Right atrium auricular region (tissue), 2 donors: ENCODE data around the gene SLC1A6. TPM values are rescaled to one million over a fixed set of nuclear protein-coding genes. Genes with fewer than 3 reads are reported as not detected.

Experiments
- DNase-seq: peaks from one replicate; pipeline ENCODE4 v3.0.0-alpha.2; 2019; ENCODE audit warnings: low spot score
- H3K27ac ChIP-seq, 2 donors: fragments of 200-600 bp; sonication (generic); 1 replicate in 1 of 2; 2 replicates in 1 of 2; pipeline ENCODE4 v1.5.1; 2016 to 2019
- H3K27me3 ChIP-seq, 2 donors: fragments of 200-600 bp; sonication (generic); one replicate each; pipeline versions ENCODE4 v1.5.1 to v1.6.0; 2017 to 2019
- H3K36me3 ChIP-seq: fragments of 200-600 bp; sonication (generic); one replicate; pipeline ENCODE4 v1.5.1; 2016
- H3K4me1 ChIP-seq, 2 donors: fragments of 200-600 bp; sonication (generic); one replicate each; pipeline versions ENCODE4 v1.5.1 to v1.6.0; 2017 to 2019
- H3K4me3 ChIP-seq, 2 donors: fragments of 200-600 bp; sonication (generic); 1 replicate in 1 of 2; 2 replicates in 1 of 2; pipeline ENCODE4 v1.5.1; 2017 to 2019; ENCODE audit warnings: mild to moderate bottlenecking in 1 of 2, moderate library complexity in 1 of 2
- H3K9me3 ChIP-seq, 2 donors: fragments of 200-600 bp; sonication (generic); one replicate each; pipeline ENCODE4 v1.5.1; 2019
- CTCF ChIP-seq, 2 donors: fragments of 200-600 bp; sonication (generic); IDR thresholded peaks; one replicate each; pipeline ENCODE4 v1.5.1; 2019; ENCODE audit warnings: antibody characterized with exemption in 2 of 2
- total RNA-seq, 2 donors: library from RNA; depleted of rRNA; stranded (reverse); fragments of >200 nt; gene quantifications; one replicate each; pipeline ENCODE4 v1.1.0, GENCODE V29; 2016

Gene SLC1A6
- total RNA-seq, 2 donors from 2014 or later = not detected

GRCh38 chr19:15015946-15016542, 36.4 kb upstream of the SLC1A6 start:
- H3K27ac ChIP-seq = no peak overlapping the region
- H3K9me3 ChIP-seq = no peaks in the 10 kb centered on the region
- H3K4me3 ChIP-seq = no peak overlapping the region
- no peaks in the 10 kb centered on the region for H3K27me3 ChIP-seq
- no peaks in the 10 kb centered on the region for H3K4me1 ChIP-seq
- DNase-seq = no peak
- no peaks in the 10 kb centered on the region for H3K36me3 ChIP-seq
- no peak for TF ChIP-seq CTCF (IDR thresholded peaks at IDR 0.05)

- no peak for DNase-seq
- no peaks in the 10 kb centered on the region for H3K9me3 ChIP-seq
- H3K4me1 ChIP-seq = no peaks in the 10 kb centered on the region
- no peak for TF ChIP-seq CTCF (IDR thresholded peaks at IDR 0.05)
- no peaks in the 10 kb centered on the region for H3K27me3 ChIP-seq
- no peaks in the 10 kb centered on the region for H3K36me3 ChIP-seq
- no peak overlapping the region for H3K27ac ChIP-seq
- no peak overlapping the region for H3K4me3 ChIP-seq
These were observed 34.9 kb upstream of the SLC1A6 start for GRCh38 chr19:15014579-15014978.

- no peak for TF ChIP-seq CTCF (IDR thresholded peaks at IDR 0.05)
- DNase-seq = no peak
- no peak overlapping the region for H3K4me3 ChIP-seq
- no peaks in the 10 kb centered on the region for H3K36me3 ChIP-seq
- H3K9me3 ChIP-seq = no peaks in the 10 kb centered on the region
- no peaks in the 10 kb centered on the region for H3K27me3 ChIP-seq
- H3K27ac ChIP-seq = no peak overlapping the region
- no peaks in the 10 kb centered on the region for H3K4me1 ChIP-seq
These were observed 31.0 kb upstream of the SLC1A6 start for GRCh38 chr19:15010501-15011300.

GRCh38 chr19:15008308-15008707, 28.6 kb upstream of the SLC1A6 start:
- Histone ChIP-seq H3K27ac (no peak overlapping the region), H3K27me3 (no peaks in the 10 kb centered on the region), H3K4me3 (no peak overlapping the region), H3K36me3 (no peaks in the 10 kb centered on the region), H3K4me1 (no peaks in the 10 kb centered on the region), H3K9me3 (no peaks in the 10 kb centered on the region)
- TF ChIP-seq CTCF (IDR thresholded peaks at IDR 0.05) = no peak
- DNase-seq = no peak

DNA sequence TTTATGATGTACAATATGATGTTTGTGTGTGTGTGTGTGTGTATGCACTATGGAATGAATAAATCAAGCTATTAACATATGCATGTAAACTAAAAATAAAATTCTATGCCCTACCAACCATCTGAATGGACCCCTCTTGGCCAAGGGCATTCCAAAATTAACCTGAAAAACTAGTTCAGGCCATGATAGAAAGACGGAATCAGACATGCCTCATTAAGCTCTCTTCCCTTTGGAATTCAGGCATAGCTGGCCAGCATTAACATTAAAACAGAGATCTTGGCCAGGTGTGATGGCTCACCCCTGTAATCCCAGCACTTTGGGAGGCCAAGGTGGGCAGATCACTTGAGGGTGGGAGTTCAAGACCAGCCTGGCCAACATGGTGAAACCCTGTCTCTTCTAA, 18.3 kb upstream of the SLC1A6 start:
- DNase-seq = no peak
- TF ChIP-seq CTCF (IDR thresholded peaks at IDR 0.05) = no peak
- Histone ChIP-seq H3K27me3 (no peaks in the 10 kb centered on the region), H3K4me3 (no peak overlapping the region), H3K27ac (no peak overlapping the region), H3K36me3 (no peaks in the 10 kb centered on the region), H3K4me1 (no peaks in the 10 kb centered on the region), H3K9me3 (no peaks in the 10 kb centered on the region)
